NCI-H128 (cell line): ENCODE measurements around the gene RING1.

Source experiments
- DNase-seq: peaks from one replicate; lab custom pipeline; 2025; ENCODE audit not compliant: unreplicated experiment; lab: John Stamatoyannopoulos, UW

Gene RING1

GRCh38 chr6:33192105-33192646, 16.1 kb upstream of the RING1 start, which contains the start of gene COL11A2:
Gene COL11A2 (minus strand): TSS chr6:33192467. CDS start chr6:33192240, 227 bp downstream.
- no peak for DNase-seq

DNA sequence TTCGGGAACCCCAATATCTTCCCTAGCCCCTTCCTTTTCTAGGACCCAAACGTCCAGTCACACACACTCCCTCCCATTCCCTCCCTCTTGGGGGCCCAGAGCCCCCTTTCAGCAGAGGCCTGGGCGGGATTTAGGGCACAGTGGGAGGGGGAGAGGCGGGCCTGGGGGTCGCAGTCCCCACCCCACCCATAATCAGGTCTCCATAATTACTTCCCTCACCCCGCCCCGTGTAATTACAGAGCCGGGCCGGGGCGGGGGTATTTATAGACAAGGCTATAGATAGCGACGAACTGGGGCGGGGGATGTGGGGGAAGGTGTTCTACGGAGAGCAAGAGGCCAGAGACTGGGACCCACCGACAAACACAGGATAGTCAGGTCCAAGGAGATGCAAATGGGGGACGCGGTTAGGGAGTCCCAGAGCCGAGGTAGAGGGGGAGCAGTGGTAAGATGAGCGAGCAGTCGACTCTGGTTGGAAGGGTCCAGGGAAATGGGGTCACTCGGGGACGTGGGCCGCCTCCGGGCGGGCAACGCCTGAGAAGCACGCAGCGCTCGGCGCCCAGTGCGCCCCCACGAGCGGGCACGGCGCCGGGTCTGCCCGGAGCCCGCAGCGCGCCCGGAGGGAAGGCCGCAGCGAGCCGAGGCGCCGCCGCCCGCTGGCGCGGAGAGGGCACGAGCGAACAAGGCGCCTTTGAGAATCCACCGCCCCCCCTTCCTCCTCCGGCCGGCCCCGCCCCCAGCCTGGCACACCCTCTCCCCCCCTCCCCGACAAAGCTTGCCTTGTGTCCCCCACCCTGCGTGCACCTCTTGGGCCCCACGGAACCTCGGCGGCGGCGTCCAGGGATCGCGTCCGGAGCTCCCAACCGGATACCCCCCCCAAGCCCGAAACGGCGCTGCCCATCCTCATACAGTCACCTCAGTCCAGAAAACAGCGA, 15.4 kb upstream of the RING1 start:
- DNase-seq, result no peak

DNA sequence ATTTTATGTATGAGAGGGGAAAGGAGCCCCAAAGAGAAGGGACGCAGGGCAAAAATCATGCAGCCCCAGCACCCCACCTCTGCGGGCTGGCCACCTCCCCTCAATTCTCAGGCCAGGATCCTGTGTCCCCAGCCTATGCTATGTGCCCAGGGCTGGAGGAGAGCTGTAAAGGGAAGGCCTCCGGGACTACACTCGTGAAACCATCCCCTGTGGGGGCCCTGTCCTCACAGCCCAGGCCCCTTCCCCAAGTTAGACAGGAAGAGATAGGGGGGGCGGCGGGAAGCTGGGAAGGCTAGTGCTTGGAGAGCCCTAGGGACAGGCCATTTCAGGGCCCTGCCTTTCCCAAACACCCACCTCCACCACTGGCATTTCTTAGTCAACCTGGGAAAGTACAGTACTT, 14.7 kb upstream of the RING1 start:
- no peak for DNase-seq

DNA sequence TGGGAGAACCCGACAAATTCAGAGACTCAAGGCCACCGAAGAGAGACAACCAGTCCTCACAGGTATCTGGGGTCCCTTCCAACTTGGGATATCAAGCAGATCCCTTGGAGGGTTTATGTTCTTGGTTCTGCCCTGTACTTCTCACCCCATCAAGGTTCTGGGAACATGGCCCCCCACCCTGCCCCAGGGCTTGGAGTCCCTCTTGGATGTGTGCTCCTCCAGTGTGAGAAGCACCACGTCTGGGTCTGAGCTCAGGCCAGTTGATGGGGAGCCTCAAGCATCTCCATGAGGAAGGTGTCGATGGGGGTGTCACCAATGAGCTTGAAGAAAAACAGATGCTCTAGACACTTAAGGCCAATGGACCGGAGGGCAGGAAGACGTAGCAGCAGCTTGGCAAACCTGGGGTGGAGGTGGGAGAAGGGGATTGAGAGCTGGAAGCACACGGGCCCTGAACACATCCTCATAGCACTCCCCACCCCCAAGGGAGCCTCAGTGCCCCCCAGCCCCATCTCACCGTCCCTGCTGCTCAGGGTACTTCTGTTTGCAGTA, 13.8 kb upstream of the RING1 start:
- no peak for DNase-seq

- DNase-seq, result no peak
These were observed 12.8 kb upstream of the RING1 start for GRCh38 chr6:33195304-33196165.

- no peak for DNase-seq
These were observed 10.8 kb upstream of the RING1 start for GRCh38 chr6:33197431-33198048.

DNA sequence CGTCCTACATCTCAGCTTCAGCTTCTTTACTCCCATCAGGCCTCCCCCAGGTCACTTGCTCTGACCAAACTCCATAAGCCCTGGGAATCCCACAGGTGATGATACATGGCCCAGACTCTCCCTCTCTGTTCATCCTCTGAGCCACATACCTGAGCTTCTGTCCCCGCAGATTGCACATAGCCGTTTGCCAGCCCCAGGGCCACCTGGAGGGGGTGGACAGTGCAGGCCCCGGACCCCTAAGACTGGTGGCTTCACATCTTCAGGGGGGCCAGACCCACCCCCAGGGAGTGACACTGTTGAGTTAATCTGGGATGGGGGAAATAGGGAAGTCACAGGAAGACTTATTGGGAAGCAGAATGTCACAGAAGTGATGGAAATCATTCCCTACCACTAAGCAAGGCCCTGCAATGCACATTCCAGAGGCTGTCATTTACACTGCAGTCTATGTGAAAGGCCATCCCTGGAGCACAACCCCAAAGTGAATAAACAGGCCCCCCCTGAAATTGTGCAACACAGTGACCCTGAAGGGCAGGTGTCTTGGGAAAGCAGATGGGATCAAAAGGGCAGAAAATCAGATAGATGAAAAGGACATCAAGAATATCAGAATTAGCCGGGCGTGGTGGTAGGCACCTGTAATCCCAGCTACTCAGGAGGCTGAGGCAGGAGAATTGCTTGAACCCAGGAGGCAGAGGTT, 10.0 kb upstream of the RING1 start:
- no peak for DNase-seq

DNA sequence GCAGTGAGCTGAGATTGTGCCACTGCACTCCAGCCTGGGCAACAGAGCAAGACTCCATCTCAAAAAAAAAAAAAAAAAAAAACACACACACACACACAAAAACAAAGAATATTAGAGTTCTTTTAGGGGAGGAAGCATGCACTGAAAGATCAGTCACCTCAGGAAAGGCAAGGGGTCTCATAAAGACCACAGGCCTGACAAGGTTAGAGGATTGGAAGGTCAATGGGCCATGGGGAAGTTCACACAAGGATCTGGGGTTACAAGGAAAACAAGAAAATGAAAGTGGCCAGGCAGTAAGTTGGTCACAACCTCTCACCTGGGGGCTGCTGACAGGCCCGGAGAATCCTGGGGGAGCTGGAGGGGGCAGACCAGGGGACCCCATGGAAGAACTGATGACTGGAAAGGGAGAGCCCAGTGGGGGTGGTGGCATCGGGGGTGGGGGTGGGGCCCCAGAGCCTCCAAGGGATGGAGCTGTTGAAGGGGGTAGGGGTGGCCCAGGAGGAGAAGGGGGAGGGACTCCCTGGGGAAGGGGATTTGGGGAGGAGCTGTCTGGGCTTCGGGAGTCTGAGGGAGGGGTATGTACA, 9.4 kb upstream of the RING1 start:
- no peak for DNase-seq

DNA sequence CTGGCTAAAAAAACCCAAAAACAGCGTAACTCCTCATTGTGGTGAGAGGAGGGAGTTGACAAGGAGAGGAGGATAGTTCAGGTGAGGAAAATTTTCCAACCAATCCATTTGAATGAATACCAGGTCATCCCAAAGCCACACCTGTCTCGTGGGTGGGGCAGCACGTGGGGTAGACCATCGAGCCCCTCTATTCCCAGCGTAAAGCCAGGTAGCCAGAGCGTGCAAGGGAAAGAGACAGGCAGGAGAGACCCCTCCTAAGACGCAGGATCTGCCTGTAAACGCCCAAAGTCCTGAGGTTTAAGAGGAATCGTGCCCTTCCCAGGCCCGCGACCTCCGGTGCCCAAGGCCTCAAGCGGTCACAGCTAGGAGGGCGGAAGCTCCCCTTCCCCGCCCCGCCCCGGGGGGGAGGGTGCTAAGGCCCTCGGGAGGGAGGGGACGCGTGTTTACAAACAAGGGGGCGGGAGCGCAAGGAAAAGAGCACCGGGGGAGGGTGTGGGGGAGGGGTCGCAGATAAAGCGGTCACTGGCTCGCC, 8.5 kb upstream of the RING1 start:
- no peak for DNase-seq

- DNase-seq, result peak; percentile 98
These were observed 7.8 kb upstream of the RING1 start, which contains the start of the genes RXRB and SLC39A7 for GRCh38 chr6:33200219-33201146. Gene RXRB (minus strand): TSS chr6:33200665. CDS start chr6:33200476, 189 bp downstream. Gene SLC39A7 (plus strand): TSS chr6:33200867. CDS start chr6:33201246, 379 bp downstream.

DNA sequence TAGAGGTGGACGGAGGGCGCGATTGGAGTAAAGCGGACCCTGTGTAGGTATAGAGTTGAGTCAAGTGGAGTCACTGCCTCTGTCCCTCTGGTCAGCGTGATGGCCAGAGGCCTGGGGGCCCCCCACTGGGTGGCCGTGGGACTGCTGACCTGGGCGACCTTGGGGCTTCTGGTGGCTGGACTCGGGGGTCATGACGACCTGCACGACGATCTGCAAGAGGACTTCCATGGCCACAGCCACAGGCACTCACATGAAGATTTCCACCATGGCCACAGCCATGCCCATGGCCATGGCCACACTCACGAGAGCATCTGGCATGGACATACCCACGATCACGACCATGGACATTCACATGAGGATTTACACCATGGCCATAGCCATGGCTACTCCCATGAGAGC, 7.2 kb upstream of the RING1 start:
- DNase-seq, result no peak

DNA sequence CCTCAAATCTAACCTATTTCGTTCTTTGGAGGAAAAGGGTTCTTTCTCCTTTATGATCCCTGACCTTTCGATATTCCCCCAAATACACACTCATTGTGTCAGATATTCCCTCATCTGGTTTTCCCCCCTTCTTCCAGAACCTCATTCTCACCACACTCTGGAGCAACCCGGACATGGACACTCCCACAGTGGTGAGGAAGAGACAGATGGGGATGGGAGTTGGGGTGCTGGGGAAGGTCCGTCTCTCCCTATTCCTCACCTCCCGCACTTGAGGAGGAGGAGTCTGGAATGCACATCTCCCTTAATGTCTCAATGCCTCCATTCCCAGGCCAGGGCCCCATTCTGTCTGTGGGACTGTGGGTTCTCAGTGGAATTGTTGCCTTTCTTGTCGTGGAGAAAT, 6.4 kb upstream of the RING1 start:
- no peak for DNase-seq

DNA sequence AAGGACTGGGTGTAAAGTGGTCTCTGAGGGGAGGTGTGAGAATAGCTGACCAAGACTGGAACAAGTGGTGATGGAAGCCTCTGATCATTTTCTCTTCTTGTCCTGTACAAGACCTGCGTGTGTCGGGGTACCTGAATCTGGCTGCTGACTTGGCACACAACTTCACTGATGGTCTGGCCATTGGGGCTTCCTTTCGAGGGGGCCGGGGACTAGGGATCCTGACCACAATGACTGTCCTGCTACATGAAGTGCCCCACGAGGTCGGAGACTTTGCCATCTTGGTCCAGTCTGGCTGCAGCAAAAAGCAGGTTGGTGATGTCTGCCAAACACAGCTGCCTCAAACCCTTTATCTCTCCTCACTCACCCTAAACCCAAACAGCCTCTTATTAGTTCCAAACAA, 5.5 kb upstream of the RING1 start:
- DNase-seq, result no peak

GRCh38 chr6:33203443-33204164, 4.7 kb upstream of the RING1 start:
- no peak for DNase-seq

DNA sequence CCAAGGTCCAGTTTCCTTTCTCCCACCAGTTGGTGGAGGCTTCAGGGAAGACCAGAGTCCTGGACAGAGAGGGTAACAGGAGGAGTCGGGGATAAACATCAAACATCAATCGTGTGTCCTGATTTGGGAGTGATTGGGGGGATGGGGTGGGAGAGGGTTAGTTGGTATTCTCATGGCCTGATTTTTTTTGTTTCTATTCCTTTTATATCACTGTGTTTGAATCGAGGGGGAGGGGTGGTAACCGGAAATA, 4.2 kb upstream of the RING1 start:
- DNase-seq, result no peak

GRCh38 chr6:33204415-33205190, 3.7 kb upstream of the RING1 start, which contains the start of gene HSD17B8:
Gene HSD17B8 (plus strand): TSS chr6:33204655. CDS start chr6:33204669, 14 bp downstream.
- DNase-seq, result peak; percentile 64
